GM19351 (cell line): ENCODE results near the gene ZNF772.

Experiments
- ATAC-seq: cut with Tn5 transposase; IDR thresholded peaks from one replicate; pipeline ENCODE4 v1.9.1; 2021; ENCODE audit warnings: mild to moderate bottlenecking, moderate library complexity; ENCODE audit not compliant: unreplicated experiment

ZNF772 gene

DNA sequence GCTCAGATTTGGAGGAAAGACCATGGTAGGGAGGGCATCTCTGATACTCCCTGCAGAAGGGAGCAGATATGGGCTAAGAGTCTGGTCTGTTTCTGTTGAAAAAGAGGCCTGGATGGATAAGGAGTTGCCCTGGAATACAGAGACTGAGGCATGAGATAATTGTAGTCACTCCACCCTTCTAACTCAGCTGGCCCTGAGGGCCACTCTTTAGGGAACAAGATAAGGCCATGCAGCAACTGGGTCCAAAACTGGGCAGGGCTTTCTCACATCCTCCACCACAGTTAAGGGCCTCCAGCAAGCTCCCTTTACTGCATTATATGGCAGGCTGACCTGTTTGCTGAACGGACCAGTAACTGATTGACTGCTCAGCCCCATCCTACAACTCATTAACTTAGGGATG is 40.9 kb downstream of the ZNF772 start:
- no peak for ATAC-seq

DNA sequence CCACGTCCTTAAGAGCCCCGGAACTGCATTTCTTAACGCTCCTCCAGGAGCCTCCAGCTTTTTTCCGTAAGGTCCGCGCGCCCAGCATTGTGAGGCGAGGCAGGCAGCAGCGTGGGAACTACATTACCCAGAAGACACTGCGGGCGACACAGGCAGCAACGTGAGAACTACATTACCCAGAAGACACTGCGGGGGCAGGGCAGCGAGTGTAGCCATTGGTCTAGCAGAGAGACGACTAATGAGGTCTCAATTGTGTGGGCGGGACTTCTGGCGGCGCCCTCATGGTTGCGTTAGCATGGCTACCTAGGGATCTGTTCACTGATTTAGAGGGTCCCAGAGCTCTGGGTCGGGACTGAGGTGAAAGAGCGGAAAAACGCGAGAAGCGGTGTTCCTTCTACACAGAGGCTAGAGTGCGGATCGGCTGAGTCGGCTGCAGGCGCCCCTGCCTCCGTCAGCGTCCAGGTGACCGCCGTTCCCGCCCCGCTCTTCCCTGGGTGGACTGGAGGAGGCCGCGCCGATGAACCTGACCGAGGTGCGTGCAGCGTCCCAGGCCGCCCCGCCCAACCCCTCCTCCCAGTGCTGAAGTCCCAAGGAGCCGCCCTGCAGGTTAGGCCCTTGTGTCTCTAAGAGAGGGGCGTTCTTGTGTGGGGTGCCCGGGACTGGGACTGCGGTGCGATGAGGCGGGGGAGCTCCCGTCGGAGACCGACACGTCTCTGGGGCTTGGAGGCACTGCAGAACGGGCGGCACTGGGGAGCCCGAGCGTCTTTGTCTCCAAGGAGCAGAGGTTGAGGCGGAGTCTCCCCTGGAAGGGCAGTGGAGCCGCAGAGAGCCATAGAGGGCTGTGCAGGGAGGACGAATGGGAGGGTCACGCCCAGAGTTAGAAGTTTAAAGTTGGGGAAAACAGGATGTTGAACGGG is 42.0 kb downstream of the ZNF772 start, which contains the start of gene ZNF749:
TSS of gene ZNF749 (plus strand) at position 264 of the 917 bp plus-strand sequence. CDS start at position 518, 254 bp downstream.
- ATAC-seq = peak; percentile 96

DNA sequence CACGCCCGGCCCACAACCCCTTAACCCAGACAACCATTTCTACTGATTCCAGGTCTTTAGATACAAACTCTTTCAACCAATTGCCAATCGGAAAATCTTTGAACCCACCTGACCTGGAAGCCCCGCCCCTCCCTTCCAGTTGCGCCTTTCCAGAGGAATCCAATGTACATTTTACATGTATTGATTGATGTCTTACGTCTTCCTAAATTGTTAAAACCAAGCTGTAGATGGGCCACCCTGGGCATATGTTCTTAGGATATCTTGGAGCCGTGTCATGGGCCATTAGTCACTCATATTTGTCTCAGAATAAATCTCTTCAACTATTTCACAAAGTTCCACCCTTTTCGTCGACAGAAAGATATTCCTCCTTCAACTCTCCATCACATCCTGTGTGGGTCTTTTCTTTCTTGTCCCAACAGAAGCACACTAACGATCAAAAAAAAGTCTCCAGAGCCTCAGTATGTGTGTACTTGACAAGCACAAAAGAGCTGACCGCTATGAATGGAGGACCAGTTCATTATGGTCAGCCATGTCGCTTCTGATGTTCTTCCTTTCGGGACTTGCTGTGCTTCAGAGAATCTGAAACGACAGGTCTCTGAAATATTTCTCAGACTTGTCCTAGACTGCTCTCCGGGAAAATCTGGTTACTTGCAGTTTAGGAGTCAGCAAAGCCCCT is 42.8 kb downstream of the ZNF772 start:
- peak; percentile 17 for ATAC-seq

DNA sequence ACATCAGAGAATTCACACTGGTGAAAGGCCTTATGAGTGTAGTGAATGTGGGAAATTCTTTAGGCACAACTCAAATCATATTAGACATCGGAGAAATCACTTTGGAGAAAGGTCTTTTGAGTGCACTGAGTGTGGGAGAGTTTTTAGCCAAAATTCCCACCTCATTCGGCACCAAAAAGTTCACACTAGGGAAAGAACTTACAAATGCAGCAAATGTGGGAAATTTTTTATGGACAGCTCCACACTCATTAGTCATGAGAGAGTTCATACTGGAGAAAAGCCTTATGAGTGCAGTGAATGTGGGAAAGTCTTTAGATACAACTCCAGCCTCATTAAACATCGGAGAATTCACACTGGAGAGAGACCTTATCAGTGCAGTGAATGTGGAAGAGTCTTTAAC is 56.3 kb downstream of the ZNF772 start:
- no peak for ATAC-seq

DNA sequence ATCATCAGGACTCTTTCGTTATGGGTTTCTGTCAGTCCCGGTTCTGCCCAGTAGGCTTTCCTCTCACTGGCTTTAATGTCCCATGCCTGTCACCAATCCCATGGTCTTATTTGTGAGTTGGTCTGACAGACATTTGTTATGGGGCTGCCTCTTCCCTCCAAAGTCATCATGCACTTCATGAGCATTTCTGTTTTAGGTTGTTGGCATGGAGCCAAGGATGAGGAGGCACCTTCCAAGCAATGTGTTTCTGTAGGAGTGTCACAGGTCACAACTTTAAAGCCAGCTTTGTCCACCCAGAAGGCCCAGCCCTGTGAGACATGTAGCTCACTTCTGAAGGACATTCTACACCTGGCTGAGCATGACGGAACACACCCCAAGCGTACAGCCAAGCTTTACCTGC is 57.9 kb downstream of the ZNF772 start:
- no peak for ATAC-seq
